Mucosa of descending colon (tissue), 3 donors: ENCODE measurements around the gene DOC2B. TPM values are rescaled to one million over a fixed set of nuclear protein-coding genes. Genes with fewer than 3 reads are reported as not detected.
A peak's percentile ranks its signal among the peaks of the same experiment; 100 is the strongest.

Source experiments
- ATAC-seq: fragments of 200-7000 bp; cut with Tn5 transposase; one replicate; pipeline ENCODE4 v1.9.1; 2020; ENCODE audit warnings: mild to moderate bottlenecking, moderate library complexity
- DNase-seq, 3 donors: peaks; one replicate each; pipeline ENCODE4 v3.0.0-alpha.2; 2020
- H3K36me3 ChIP-seq: fragments of 200-600 bp; one replicate; pipeline ENCODE4 v1.8.0; 2021; ENCODE audit warnings: low read depth, mild to moderate bottlenecking
- H3K4me1 ChIP-seq: fragments of 200-600 bp; one replicate; pipeline ENCODE4 v1.8.0; 2021; ENCODE audit warnings: low read depth, mild to moderate bottlenecking
- H3K4me3 ChIP-seq: fragments of 200-600 bp; one replicate; pipeline ENCODE4 v1.8.0; 2021; ENCODE audit warnings: mild to moderate bottlenecking
- H3K9me3 ChIP-seq: fragments of 200-600 bp; one replicate; pipeline ENCODE4 v1.8.0; 2021; ENCODE audit warnings: mild to moderate bottlenecking
- CTCF ChIP-seq: fragments of 200-600 bp; IDR thresholded peaks from one replicate; pipeline ENCODE4 v1.8.0; 2022; ENCODE audit warnings: antibody characterized with exemption, mild to moderate bottlenecking
- intact Hi-C, 2 donors: fragments of 100-400 bp; cut with DNase I in 1 of 2; cut with micrococcal nuclease in 1 of 2; formaldehyde crosslinking; loops; one replicate each; pipeline versions ENCODE4 v1.11.0 to v1.11.1; 2022; cut with DNase I, micrococcal nuclease
- total RNA-seq, 3 donors: library from RNA; stranded (reverse); fragmentation: NEBNext Ultra II Directional in 2 of 3; extraction: Animal tissue kit (Norgen Biotek cat#: 25700) in 2 of 3; gene quantifications; one replicate each; pipeline versions ENCODE4 v1.2.1 to v1.2.4, GENCODE V29; 2021 to 2023
- donor health status: DM: no; HTN: no; CAD: no; lungs with moderate emphysema.
- donor health status: DM: no; HTN: no; CAD: no.
- donor health status: DM: no; HTN: yes; CAD: no.

Gene DOC2B
- total RNA-seq, 3 donors from 2014 or later: 3.2 to 6.7 (median 4.0) TPM

GRCh38 chr17:193841-194806 is 12.7 kb upstream of the DOC2B start:
- no peak for DNase-seq
- H3K4me1 ChIP-seq: no peaks in the 10 kb centered on the region
- no peak overlapping the region for H3K4me3 ChIP-seq
- no peak for TF ChIP-seq CTCF
- intact Hi-C loops: no loop called here
- no peaks in the 10 kb centered on the region for H3K9me3 ChIP-seq
- ATAC-seq: peak; percentile 73
- H3K36me3 ChIP-seq: no peaks in the 10 kb centered on the region

- ATAC-seq: no peak
Measured at GRCh38 chr17:193426-193810, 12.0 kb upstream of the DOC2B start.

GRCh38 chr17:192666-193425 is 11.4 kb upstream of the DOC2B start:
- TF ChIP-seq CTCF: no peak
- DNase-seq (no peak), ATAC-seq (no peak)
- Histone ChIP-seq H3K36me3 (no peaks in the 10 kb centered on the region), H3K9me3 (no peaks in the 10 kb centered on the region), H3K4me3 (no peak overlapping the region), H3K4me1 (no peaks in the 10 kb centered on the region)
- intact Hi-C loops: no loop called here

More at GRCh38 chr17:193426-193810, 12.0 kb upstream of the DOC2B start:
- Histone ChIP-seq H3K9me3 (no peaks in the 10 kb centered on the region), H3K36me3 (no peaks in the 10 kb centered on the region), H3K4me3 (no peak overlapping the region), H3K4me1 (no peaks in the 10 kb centered on the region)
- intact Hi-C loops: no loop called here
- DNase-seq: no peak
- TF ChIP-seq CTCF: no peak

GRCh38 chr17:189444-189843 is 8.0 kb upstream of the DOC2B start:
- ATAC-seq: no peak
- no peak for DNase-seq
- Histone ChIP-seq H3K4me3 (no peak overlapping the region), H3K36me3 (no peaks in the 10 kb centered on the region), H3K9me3 (no peaks in the 10 kb centered on the region), H3K4me1 (no peaks in the 10 kb centered on the region)
- TF ChIP-seq CTCF: no peak
- intact Hi-C loops: no loop called here

- intact Hi-C loops: no loop called here
- H3K36me3 ChIP-seq: no peaks in the 10 kb centered on the region
- no peak overlapping the region for H3K4me3 ChIP-seq
- H3K4me1 ChIP-seq: no peaks in the 10 kb centered on the region
- no peaks in the 10 kb centered on the region for H3K9me3 ChIP-seq
- ATAC-seq (no peak), DNase-seq (no peak)
- no peak for TF ChIP-seq CTCF
Measured at GRCh38 chr17:187130-187529, 5.7 kb upstream of the DOC2B start.
